Stimulated activated CD4-positive, alpha-beta T cell treated with anti-CD3 and anti-CD28 coated beads, Interleukin-1b, Interleukin-23, amount 100 ng/mL, for 4 hours (primary cell): ENCODE data around the gene FHOD3.
"Not testable (repeated sequence)": the region's sequence is repeated elsewhere in the genome, so short reads cannot be mapped to it uniquely, and the experiment has no call there.

Experiments
- DNase-seq, 2 donors: peaks; one replicate each; pipeline ENCODE4 v3.0.0-alpha.2; 2020; ENCODE audit warnings: low read depth in 2 of 2

The FHOD3 gene

GRCh38 chr18:36350251-36350651, 52.7 kb downstream of the FHOD3 start:
- no peak for DNase-seq

GRCh38 chr18:36350839-36351469, 53.4 kb downstream of the FHOD3 start:
- no peak for DNase-seq

GRCh38 chr18:36352384-36352783, 54.9 kb downstream of the FHOD3 start:
- DNase-seq = no peak

GRCh38 chr18:36354989-36355388, 57.5 kb downstream of the FHOD3 start:
- DNase-seq = no peak

- no peak for DNase-seq
Observed at GRCh38 chr18:36355511-36355910, 58.0 kb downstream of the FHOD3 start.

GRCh38 chr18:36356741-36357140, 59.2 kb downstream of the FHOD3 start:
- not testable (repeated sequence) for DNase-seq

- no peak for DNase-seq
Observed at GRCh38 chr18:36358141-36358540, 60.6 kb downstream of the FHOD3 start.

- no peak for DNase-seq
Observed at GRCh38 chr18:36360256-36360909, 62.9 kb downstream of the FHOD3 start.

- DNase-seq = no peak
Observed at GRCh38 chr18:36364911-36365624, 67.6 kb downstream of the FHOD3 start.

GRCh38 chr18:36365836-36366775, 68.6 kb downstream of the FHOD3 start:
- DNase-seq = no peak

GRCh38 chr18:36366994-36367839, 69.7 kb downstream of the FHOD3 start:
- no peak for DNase-seq

GRCh38 chr18:36368889-36369288, 71.4 kb downstream of the FHOD3 start:
- no peak for DNase-seq

- DNase-seq = no peak
Observed at GRCh38 chr18:36372903-36373311, 75.4 kb downstream of the FHOD3 start.

- no peak for DNase-seq
Observed at GRCh38 chr18:36374262-36374661, 76.7 kb downstream of the FHOD3 start.

- no peak for DNase-seq
Observed at GRCh38 chr18:36375118-36375517, 77.6 kb downstream of the FHOD3 start.

- DNase-seq = no peak
Observed at GRCh38 chr18:36376361-36376760, 78.8 kb downstream of the FHOD3 start.

- DNase-seq = no peak
Observed at GRCh38 chr18:36377626-36378025, 80.1 kb downstream of the FHOD3 start.

- DNase-seq = no peak
Observed at GRCh38 chr18:36378205-36378604, 80.7 kb downstream of the FHOD3 start.

GRCh38 chr18:36379435-36379984, 82.0 kb downstream of the FHOD3 start:
- no peak for DNase-seq

- DNase-seq = no peak
Observed at GRCh38 chr18:36380173-36380827, 82.8 kb downstream of the FHOD3 start.
